Large intestine (tissue), 12 donors: ENCODE measurements around the gene STEAP2. TPM values are rescaled to one million over a fixed set of nuclear protein-coding genes. Genes with fewer than 3 reads are reported as not detected.
A peak's percentile ranks its signal among the peaks of the same experiment; 100 is the strongest.

ENCODE experiments used
- DNase-seq, 2 donors: peaks; one replicate each; pipeline versions ENCODE4 v3.0.0 to v3.0.0-alpha.2; 2013
- H3K27ac ChIP-seq: one replicate; pipeline ENCODE4 v1.5.1; 2013; ENCODE audit warnings: low read length
- H3K27me3 ChIP-seq: 2 replicates; pipeline ENCODE4 v1.6.1; 2013; ENCODE audit warnings: low read length; ENCODE audit not compliant: control insufficient read depth, insufficient read depth
- H3K36me3 ChIP-seq: 2 replicates; pipeline ENCODE4 v1.6.1; 2013; ENCODE audit warnings: low read length; ENCODE audit not compliant: control insufficient read depth, insufficient read depth
- H3K4me1 ChIP-seq: one replicate; pipeline ENCODE4 v1.6.1; 2013; ENCODE audit warnings: low read length; ENCODE audit not compliant: control insufficient read depth, insufficient read depth
- H3K4me3 ChIP-seq: one replicate; pipeline ENCODE4 v1.5.1; 2013; ENCODE audit warnings: low read length
- H3K9me3 ChIP-seq: one replicate; pipeline ENCODE4 v1.6.1; 2013; ENCODE audit warnings: mild to moderate bottlenecking, low read depth, low read length, moderate library complexity; ENCODE audit not compliant: control insufficient read depth
- WGBS: methylation state at CpG from one replicate; pipeline ENCODE4 v1.1.5; 2013; ENCODE audit warnings: low lambda C conversion rate; ENCODE audit not compliant: insufficient coverage; 5-methylcytosine and 5-hydroxymethylcytosine counted together
- long read RNA-seq, 11 donors: transcript quantifications; one replicate each; lab custom pipeline, GENCODE V29; 2026
- polyA plus RNA-seq: library from polyadenylated mRNA; unstranded; fragments of 120-200 nt; gene quantifications from one replicate; pipeline ENCODE4 v1.2.1, GENCODE V29; 2013

Gene STEAP2
- polyA plus RNA-seq, result 19.2 TPM
- long read RNA-seq, donor 1, full-length matches to known transcripts, result 1 of 1 reads
- long read RNA-seq, donor 1, partial matches to known transcripts, result 0 of 1 reads
- long read RNA-seq, donor 1, other reads (novel, unspliced or antisense), result 0 of 1 reads
- long read RNA-seq, donor 2, full-length matches to known transcripts, result 2 of 12 reads
- long read RNA-seq, donor 2, partial matches to known transcripts, result 10 of 12 reads
- long read RNA-seq, donor 2, other reads (novel, unspliced or antisense), result 0 of 12 reads
- long read RNA-seq, donor 3, full-length matches to known transcripts, result 1 of 1 reads
- long read RNA-seq, donor 3, partial matches to known transcripts, result 0 of 1 reads
- long read RNA-seq, donor 3, other reads (novel, unspliced or antisense), result 0 of 1 reads
- long read RNA-seq, donor 4, result 0 reads
- long read RNA-seq, donor 5, full-length matches to known transcripts, result 1 of 1 reads
- long read RNA-seq, donor 5, partial matches to known transcripts, result 0 of 1 reads
- long read RNA-seq, donor 5, other reads (novel, unspliced or antisense), result 0 of 1 reads
- long read RNA-seq, donor 6, result 0 reads
- long read RNA-seq, donor 7, full-length matches to known transcripts, result 1 of 1 reads
- long read RNA-seq, donor 7, partial matches to known transcripts, result 0 of 1 reads
- long read RNA-seq, donor 7, other reads (novel, unspliced or antisense), result 0 of 1 reads
- long read RNA-seq, donor 8, full-length matches to known transcripts, result 2 of 2 reads
- long read RNA-seq, donor 8, partial matches to known transcripts, result 0 of 2 reads
- long read RNA-seq, donor 8, other reads (novel, unspliced or antisense), result 0 of 2 reads
- long read RNA-seq, donor 9, result 0 reads
- long read RNA-seq, donor 10, full-length matches to known transcripts, result 1 of 11 reads
- long read RNA-seq, donor 10, partial matches to known transcripts, result 10 of 11 reads
- long read RNA-seq, donor 10, other reads (novel, unspliced or antisense), result 0 of 11 reads
- long read RNA-seq, donor 11, full-length matches to known transcripts, result 4 of 4 reads
- long read RNA-seq, donor 11, partial matches to known transcripts, result 0 of 4 reads
- long read RNA-seq, donor 11, other reads (novel, unspliced or antisense), result 0 of 4 reads

DNA sequence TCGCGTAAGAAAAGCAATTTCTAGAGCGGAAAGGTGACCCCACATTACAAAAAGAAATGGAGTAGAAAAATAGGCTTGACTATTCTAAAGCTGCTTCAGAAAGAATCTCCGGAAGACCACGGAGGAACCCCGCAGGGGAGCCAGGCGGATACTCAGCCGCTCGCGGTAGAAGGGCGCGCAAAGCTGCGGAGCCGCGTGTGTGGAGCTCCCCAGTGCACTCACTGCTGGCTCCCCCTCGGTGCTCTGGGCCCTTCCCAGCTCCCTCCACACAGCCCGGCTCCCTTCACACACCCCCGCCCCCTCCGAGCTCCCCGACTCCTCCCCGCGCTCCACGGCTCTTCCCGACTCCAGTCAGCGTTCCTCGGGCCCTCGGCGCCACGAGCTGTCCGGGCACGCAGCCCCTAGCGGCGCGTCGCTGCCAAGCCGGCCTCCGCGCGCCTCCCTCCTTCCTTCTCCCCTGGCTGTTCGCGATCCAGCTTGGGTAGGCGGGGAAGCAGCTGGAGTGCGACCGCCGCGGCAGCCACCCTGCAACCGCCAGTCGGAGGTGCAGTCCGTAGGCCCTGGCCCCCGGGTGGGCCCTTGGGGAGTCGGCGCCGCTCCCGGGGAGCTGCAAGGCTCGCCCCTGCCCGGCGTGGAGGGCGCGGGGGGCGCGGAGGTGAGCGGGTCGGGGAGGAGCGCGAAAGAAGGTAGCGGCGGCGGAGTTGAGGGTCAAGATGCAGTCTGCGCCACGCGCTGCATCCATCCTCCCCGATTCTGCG lies at the start of gene STEAP2:
Gene STEAP2, plus strand, starts transcription at position 350 of the 758 bp plus-strand sequence. CDS start 13,343 bp downstream, outside the sequence.
- Histone ChIP-seq H3K27me3 (no peaks in the 10 kb centered on the region), H3K9me3 (no peaks in the 10 kb centered on the region), H3K4me1 (peaks cover 22% of the 10 kb centered on the region), H3K27ac (peak within 1 kb of the TSS; percentile 98), H3K4me3 (peak within 1 kb of the TSS; percentile 60), H3K36me3 (no peaks in the 10 kb centered on the region)
- WGBS, result no CpG with 5 or more reads among the region's 73 CpGs
- peak; percentile 91 to 95 for DNase-seq

DNA sequence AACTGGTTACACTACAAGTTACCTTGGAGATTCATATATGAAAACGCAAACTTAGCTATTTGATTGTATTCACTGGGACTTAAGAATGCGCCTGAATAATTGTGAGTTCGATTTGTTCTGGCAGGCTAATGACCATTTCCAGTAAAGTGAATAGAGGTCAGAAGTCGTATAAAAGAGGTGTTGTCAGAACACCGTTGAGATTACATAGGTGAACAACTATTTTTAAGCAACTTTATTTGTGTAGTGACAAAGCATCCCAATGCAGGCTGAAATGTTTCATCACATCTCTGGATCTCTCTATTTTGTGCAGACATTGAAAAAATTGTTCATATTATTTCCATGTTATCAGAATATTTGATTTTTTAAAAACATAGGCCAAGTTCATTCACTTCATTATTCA lies 48.0 kb upstream of the STEAP2 start:
- H3K27ac ChIP-seq, result no peak overlapping the region
- H3K4me3 ChIP-seq, result no peak overlapping the region
- H3K9me3 ChIP-seq, result no peaks in the 10 kb centered on the region
- H3K4me1 ChIP-seq, result peaks cover 6% of the 10 kb centered on the region
- 90% methylated on average over 2 of the region's 5 CpGs for WGBS
- no peaks in the 10 kb centered on the region for H3K27me3 ChIP-seq
- no peak for DNase-seq
- H3K36me3 ChIP-seq, result no peaks in the 10 kb centered on the region

DNA sequence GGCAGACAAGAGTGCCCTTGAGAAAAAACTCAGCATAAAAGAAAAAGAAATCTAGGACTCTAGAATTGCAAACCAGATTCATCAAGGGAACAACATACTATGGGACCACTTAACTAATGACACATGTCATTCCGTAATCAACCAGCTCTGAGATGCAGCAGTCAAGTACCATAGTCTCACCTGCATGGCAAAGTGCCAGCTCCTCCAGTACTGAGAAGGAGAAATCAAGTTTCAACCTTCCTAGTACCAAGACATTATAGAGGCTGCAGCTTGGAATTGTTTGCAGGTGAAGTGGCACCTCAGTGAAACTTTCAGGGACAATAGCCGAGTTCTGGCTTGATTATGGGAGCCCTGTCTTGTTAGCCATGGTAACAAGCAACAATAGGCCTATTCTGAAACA lies 45.8 kb upstream of the STEAP2 start:
- WGBS, result no CpG with 5 or more reads among the region's 2 CpGs
- Histone ChIP-seq H3K36me3 (no peaks in the 10 kb centered on the region), H3K4me3 (no peak overlapping the region), H3K27ac (no peak overlapping the region), H3K4me1 (no peaks in the 10 kb centered on the region), H3K9me3 (peaks cover 2% of the 10 kb centered on the region), H3K27me3 (no peaks in the 10 kb centered on the region)
- DNase-seq, result peak; percentile 18 to 44

DNA sequence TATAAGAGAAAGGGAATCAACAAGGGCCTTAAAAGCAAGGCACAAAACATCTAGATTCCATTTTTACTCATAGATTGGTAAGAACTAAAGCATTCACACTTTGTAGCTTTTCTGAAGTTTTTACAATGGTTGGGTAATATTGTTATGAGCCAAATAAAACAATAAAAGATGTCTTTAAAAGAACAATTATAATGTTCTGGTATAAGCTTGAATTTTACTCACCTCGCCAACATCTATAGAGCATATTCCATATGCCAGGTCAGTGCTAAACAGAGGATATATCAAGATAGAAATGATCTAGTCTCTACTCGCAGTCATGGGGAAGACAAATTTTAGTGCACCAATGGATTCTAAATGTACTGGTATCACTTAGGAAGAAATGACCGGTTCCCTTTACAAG lies 45.4 kb upstream of the STEAP2 start:
- no peak overlapping the region for H3K27ac ChIP-seq

DNA sequence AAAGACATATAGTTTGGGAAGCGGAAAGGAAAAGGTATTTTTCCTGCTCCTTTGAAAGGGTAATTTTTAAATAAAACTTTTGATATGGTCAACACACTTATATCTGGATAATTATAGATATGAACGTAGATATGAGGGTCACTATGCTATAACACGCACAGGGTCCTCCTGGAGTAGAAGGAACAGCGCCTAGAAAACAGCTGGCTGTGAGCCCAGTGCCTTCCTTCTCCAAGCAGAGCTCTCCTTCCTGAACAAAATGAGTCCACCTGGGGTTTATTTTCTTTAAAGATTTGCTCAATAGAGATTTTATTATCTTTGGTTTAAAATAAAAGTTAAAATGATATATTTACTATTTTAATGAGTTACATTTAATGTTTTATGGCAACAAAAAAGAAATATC lies 44.2 kb upstream of the STEAP2 start:
- H3K27me3 ChIP-seq, result no peaks in the 10 kb centered on the region
- H3K9me3 ChIP-seq, result peaks cover 2% of the 10 kb centered on the region
- no peak overlapping the region for H3K27ac ChIP-seq
- DNase-seq, result no peak
- 100% methylated on average over 1 of the region's 4 CpGs for WGBS
- H3K36me3 ChIP-seq, result no peaks in the 10 kb centered on the region
- H3K4me1 ChIP-seq, result no peaks in the 10 kb centered on the region
- H3K4me3 ChIP-seq, result no peak overlapping the region

More for the DNA sequence above, 45.4 kb upstream of the STEAP2 start:
- Histone ChIP-seq H3K27me3 (no peaks in the 10 kb centered on the region), H3K4me3 (no peak overlapping the region), H3K9me3 (peaks cover 2% of the 10 kb centered on the region), H3K4me1 (no peaks in the 10 kb centered on the region), H3K36me3 (no peaks in the 10 kb centered on the region)
- 83% methylated on average over 3 of the region's 3 CpGs for WGBS
- no peak for DNase-seq

DNA sequence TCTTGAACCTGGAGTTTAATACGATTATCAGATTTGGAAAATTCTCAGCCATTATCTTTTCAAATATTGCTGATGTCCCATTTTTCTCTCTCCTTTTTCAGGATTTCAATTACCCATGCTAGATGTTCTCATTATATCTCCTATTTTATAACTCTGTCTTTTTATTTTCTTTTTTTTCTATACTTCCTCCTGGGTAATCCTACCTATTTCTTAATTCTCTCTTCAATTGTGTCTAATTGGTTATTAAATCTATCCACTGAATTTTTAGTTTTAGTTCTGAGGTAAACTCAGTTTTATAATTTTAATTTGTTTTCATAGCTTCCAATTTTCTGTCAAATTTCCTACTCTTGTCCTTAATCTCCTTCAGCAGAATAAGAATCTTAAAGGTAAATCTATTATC lies 41.6 kb upstream of the STEAP2 start:
- Histone ChIP-seq H3K4me1 (no peaks in the 10 kb centered on the region), H3K4me3 (no peak overlapping the region), H3K27me3 (no peaks in the 10 kb centered on the region), H3K36me3 (no peaks in the 10 kb centered on the region), H3K27ac (no peak overlapping the region), H3K9me3 (peaks cover 2% of the 10 kb centered on the region)
- 100% methylated on average over 1 of the region's 1 CpG for WGBS
- DNase-seq, result no peak

DNA sequence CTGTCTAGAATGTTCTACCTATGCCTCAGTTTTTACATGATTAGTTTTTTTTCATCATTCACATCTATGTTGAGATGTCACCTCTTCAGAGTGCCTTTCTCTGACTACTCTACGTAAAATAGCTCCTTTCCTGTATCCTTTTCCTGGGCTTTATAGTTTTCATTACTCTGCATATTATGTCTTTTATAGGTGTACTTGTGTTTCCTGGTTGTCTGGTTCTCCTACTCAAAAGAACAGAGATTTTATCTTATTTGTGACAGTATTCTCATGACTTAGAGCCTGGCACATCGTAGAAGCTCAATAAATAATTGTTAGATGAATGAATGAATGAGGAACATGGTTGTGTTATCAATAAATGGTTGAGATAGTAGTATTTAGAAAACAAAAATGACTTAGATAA lies 39.4 kb upstream of the STEAP2 start:
- Histone ChIP-seq H3K27me3 (no peaks in the 10 kb centered on the region), H3K27ac (no peak overlapping the region), H3K9me3 (peaks cover 14% of the 10 kb centered on the region), H3K4me3 (no peak overlapping the region), H3K4me1 (no peaks in the 10 kb centered on the region), H3K36me3 (no peaks in the 10 kb centered on the region)
- 100% methylated on average over 2 of the region's 2 CpGs for WGBS
- DNase-seq, result no peak

DNA sequence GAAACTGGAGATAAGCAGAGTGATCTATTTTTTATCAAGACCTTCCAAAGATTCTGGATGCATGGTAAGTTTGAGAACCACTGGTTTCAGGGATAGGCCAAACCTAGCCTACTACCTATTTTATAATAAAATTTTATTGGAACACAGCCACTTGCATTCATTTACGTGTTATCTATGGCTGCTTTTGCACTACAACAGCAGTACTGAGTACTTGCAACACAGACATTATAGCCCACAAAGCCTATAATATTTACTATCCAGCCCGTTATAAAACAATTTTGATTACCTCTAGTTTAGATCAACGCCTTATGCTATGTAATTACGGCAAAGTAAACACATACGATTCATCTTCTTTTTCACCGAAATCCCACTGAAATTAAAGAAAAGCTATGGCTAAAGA lies 38.9 kb upstream of the STEAP2 start:
- Histone ChIP-seq H3K4me1 (no peaks in the 10 kb centered on the region), H3K27ac (no peak overlapping the region), H3K9me3 (peaks cover 14% of the 10 kb centered on the region), H3K4me3 (no peak overlapping the region), H3K27me3 (no peaks in the 10 kb centered on the region), H3K36me3 (no peaks in the 10 kb centered on the region)
- WGBS, result 92% methylated on average over 2 of the region's 6 CpGs
- DNase-seq, result no peak

DNA sequence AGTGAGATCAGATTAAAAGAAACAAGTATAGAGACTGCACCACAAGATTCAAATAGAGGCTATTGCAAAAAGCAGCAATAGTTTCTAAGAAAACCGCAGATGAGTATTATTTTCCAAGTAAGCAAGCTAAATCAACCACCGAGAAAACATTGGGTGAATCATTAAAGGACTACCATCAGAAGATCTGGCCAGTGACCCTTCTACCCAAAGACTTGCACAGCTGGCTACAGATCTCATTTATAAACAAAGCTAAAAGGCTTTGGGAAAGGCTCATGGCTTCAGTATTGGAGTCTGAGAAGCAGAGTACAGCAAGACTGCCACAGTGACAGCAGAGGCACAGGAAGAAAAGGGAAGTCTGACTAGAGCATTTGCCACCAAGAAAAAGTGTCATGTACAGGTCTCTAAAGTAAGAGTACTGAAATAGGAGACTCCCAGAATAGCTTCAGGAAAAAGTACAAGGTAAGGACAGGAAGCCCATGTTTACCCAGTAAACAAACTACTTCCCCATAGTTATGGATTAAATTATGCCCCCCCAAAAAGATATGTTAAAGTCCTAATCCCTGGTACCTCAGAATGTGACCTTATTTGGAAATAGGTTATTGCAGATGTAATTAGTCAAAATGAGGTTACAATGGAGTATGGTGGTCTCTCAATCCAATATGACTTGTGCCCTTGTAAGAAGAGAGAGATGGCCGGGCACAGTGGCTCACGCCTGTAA lies 38.3 kb upstream of the STEAP2 start:
- Histone ChIP-seq H3K27ac (peak overlapping the region; percentile 2), H3K36me3 (no peaks in the 10 kb centered on the region), H3K27me3 (no peaks in the 10 kb centered on the region), H3K4me1 (peaks cover 2% of the 10 kb centered on the region), H3K4me3 (no peak overlapping the region), H3K9me3 (peaks cover 14% of the 10 kb centered on the region)
- no CpG with 5 or more reads among the region's 4 CpGs for WGBS
- DNase-seq, result no peak
